ENCODE data around the gene CDH5.
"Not testable (repeated sequence)": the region's sequence is repeated elsewhere in the genome, so short reads cannot be mapped to it uniquely, and the experiment has no call there.

The CDH5 gene

DNA sequence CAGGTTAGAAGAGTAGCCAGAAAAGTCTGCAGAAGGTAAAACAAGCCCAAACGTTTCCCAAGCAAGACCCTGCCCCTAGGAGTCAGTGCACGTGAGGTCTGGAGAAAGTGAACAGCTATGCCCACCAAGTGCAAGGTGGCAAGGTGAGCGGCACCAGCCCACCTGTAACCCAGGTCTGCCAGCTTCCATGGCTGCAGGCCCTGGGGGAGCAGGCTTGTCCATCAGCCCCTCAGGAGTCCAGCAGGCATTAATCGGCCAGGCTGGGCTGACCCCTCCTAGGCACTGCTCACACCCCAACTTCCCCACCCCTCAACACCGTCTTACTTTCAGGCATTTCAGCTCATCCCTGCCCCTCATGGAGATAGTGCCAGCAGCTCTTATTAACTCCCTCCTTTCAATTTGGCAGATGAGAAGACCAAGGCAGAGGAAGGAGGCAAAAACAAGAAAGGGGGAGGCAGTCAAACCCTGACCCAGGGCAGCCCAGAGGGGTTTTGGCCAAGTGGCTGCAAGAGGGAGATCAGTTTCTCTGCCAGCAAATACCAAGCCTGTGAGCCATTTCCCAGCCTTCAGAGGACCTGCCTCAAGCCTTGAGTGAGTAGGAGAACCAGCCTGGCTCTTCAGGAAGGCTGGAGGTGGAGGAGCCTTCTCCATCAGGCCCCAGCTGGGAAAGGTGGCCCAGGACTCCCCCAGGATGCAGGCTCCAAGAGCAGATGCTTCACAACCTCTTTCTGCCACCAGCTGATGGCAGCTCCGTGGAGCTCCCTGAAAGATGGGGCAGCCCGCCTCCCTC is 75.3 kb downstream of the CDH5 start:
- no peak for DNase-seq

DNA sequence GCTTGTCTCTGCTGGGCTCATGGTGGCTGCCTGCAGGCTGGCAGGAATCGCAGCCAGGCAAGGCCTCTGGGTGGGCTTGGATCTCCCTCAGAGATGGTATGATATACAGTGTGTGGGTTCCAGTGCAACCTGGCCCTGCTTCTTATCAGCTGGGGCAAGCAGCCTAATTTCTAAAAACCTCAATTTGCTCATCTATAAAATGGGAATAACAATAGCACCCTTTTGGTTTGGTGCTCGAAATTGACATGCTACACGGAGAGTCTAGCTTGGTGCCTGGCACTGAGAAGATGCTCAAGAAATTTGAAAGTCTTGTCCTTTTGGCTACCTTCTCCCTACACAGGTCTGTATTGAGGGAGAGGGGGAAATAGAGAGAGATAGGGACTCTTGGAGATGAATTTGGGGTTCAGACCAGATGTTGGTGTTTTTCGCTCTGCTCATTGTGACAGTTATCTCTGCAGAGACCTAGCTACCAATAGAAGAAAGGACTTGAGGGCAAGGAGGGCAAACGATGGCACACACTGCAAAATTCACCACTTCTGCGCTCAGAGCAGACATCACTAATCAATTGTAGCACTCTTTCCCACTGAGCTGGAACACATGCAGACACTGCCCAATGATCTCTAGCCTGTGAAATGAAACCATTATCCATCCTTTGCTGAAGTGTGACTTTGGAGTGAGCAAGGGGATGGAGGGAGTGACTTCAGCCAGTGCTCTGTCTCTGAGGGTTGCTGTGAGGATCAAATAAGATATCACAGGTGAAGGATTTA is 76.2 kb downstream of the CDH5 start:
- DNase-seq: no peak

DNA sequence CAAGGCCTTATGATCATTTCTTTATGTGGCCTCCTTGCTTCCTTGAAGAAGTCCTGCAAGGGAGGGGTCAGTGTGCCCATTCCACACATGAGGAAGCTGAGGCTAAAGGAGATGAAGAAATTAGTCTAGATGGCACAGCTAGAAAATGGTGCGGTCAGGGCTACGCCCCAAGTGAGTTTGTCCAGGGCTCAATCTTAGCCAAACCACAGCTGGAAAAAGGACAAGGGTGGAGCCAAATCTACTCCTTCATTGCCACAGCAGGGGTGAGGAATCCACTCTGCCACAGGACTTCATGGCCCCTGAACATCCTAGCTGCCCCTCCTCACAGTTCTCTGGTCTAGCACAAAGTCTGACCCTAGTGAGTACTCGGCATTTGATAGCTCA is 76.8 kb downstream of the CDH5 start:
- DNase-seq: no peak

DNA sequence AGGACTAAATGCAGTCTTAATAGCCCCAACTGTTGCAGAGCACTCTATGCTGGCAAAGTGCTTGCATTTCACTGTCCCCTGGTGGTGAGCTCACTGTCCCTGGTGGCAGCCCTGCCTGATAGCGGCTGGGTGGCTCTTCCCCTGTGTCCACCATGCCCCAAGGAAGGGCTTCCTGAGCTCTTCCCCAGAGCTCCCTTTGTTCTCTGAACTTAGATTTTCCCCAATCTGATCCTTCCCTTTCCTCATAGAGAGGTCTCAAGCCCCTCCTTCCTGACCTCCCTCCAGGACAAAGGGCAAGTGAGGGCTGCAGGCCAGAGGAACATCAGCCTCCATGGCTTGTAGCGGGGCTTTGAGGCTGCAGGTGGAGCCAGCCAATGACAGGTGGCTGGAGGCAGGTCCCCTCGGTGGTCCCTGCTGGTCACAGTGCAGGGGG is 77.6 kb downstream of the CDH5 start:
- DNase-seq: peak; percentile 13

DNA sequence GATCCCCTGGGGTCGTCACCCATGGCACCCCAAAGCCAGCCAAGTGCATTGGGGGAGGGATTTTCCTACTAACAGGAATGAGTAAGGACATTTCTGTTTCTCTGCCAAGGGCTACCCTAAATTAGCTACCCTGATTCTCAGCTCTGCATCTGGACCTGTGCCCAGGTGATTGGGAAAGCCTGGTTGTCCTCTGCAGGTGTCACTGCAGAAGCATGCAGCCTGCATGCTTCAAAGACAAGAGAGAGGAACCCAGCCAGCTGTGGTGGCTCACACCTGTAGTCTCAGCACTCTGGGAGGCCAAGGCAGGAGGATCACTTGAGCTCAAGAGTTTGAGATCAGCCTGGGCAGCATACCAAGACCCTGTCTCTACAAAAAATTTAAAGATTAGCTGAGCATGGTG is 80.2 kb downstream of the CDH5 start:
- DNase-seq: no peak

DNA sequence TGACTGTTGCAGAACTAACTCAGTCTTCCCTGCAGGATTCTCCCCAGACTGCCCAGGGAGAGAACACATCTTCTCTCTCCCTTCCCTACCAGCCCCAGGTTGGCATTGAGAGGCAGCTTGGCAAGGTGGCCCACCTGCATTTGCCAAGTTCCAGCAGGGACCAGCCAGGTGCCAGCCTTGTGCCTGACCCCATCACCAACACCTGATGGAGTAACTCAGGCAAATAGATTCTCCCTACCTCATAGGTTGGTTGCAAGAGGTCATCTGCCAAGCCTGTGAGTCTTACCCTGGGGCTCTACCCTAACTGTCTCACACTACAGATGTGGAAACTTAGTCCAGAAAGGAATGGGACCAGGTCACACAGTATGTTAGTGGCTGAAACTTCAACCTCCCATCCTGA is 81.0 kb downstream of the CDH5 start:
- DNase-seq: no peak

DNA sequence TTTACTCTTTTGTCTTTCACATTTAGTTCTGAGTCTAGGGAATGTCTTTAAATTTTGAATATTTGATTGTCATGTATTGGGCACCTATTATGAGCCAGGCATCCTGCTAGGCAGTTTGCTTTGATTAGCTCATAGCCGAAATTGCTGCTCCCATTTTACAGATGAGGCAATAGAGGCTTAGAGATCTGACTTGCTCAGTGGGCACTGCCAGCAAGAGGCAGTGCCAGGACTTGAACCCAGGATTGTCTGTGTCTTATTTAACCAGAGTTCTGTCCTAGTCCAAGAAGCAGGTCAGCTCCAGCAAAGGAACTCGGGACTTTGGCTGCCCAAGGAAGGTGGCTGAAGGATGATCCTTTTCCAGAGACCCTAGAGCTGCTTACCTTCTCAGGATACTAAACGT is 85.1 kb downstream of the CDH5 start:
- DNase-seq: no peak

DNA sequence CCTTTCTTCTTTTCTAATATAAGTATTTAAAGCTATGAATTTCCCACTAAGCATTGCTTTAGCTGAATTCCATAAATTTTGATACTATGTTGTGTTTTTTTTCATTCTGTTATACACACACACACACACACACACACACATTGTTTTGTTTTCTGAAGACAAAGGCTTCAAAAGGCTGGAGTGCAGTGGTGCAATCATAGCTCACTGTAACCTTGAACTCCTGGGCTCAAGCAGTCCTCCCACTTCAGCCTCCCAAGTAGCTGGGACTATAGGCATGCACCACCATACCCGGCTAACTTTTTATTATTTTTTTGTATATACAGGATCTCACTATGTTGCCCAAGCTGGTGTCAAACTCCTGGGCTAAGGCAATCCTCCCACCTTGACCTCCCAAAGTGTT is 86.7 kb downstream of the CDH5 start:
- not testable (repeated sequence) for DNase-seq
